ENCODE measurements around the gene CISH. TPM values are rescaled to one million over a fixed set of nuclear protein-coding genes. Genes with fewer than 3 reads are reported as not detected.

CISH gene
- total and polyA plus RNA-seq, 2 donors from 2014 or later = 30.8 to 59.4 TPM

GRCh38 chr3:50591196-50591741, 20.3 kb downstream of the CISH start:
- Histone ChIP-seq H3K27me3 (ENCODE audit: control insufficient read depth, insufficient read depth, low read length) (no peaks in the 10 kb centered on the region), H3K9ac (ENCODE audit: low read length in 3 of 3) (peak overlapping the region in 1 of 3 donors; percentile 34), H3K4me1 (ENCODE audit: control insufficient read depth in 2 of 3, insufficient read depth in 2 of 3, low read depth in 1 of 3, low read length in 3 of 3) (peaks cover 0 to 16% (median 10%) of the 10 kb centered on the region in 3 donors), H3K36me3 (ENCODE audit: control insufficient read depth in 2 of 3, insufficient read depth in 3 of 3, low read length in 3 of 3) (no peaks in the 10 kb centered on the region), H3K27ac (ENCODE audit: low read depth in 2 of 2, low read length in 2 of 2) (peak overlapping the region; percentile 9 to 74), H3K9me3 (ENCODE audit: control insufficient read depth in 2 of 3, insufficient read depth in 1 of 3, low read length in 3 of 3) (no peaks in the 10 kb centered on the region), H3K4me3 (ENCODE audit: low read length in 3 of 3) (no peak overlapping the region)
- FAIRE-seq = no peak
- intact Hi-C loops (cut with DNase I) = no loop called here
- no peak for DNase-seq
- no peak for TF ChIP-seq CTCF (IDR thresholded peaks at IDR 0.05; ENCODE audit: borderline replicate concordance, extremely low read depth, insufficient read depth)

GRCh38 chr3:50588759-50589433, 22.7 kb downstream of the CISH start:
- DNase-seq (no peak), FAIRE-seq (no peak)
- no peaks in the 10 kb centered on the region for H3K9me3 ChIP-seq (ENCODE audit: control insufficient read depth in 2 of 3, insufficient read depth in 1 of 3, low read length in 3 of 3)
- H3K9ac ChIP-seq (ENCODE audit: low read length in 3 of 3) = peak overlapping the region in 1 of 3 donors; percentile 8
- peaks cover 0 to 3% (median 0%) of the 10 kb centered on the region in 3 donors for H3K36me3 ChIP-seq (ENCODE audit: control insufficient read depth in 2 of 3, insufficient read depth in 3 of 3, low read length in 3 of 3)
- H3K4me1 ChIP-seq (ENCODE audit: control insufficient read depth in 2 of 3, insufficient read depth in 2 of 3, low read depth in 1 of 3, low read length in 3 of 3) = peaks cover 0 to 16% (median 10%) of the 10 kb centered on the region in 3 donors
- H3K27ac ChIP-seq (ENCODE audit: low read depth in 2 of 2, low read length in 2 of 2) = no peak overlapping the region
- intact Hi-C loops (cut with DNase I) = no loop called here
- no peaks in the 10 kb centered on the region for H3K27me3 ChIP-seq (ENCODE audit: control insufficient read depth, insufficient read depth, low read length)
- H3K4me3 ChIP-seq (ENCODE audit: low read length in 3 of 3) = no peak overlapping the region
- TF ChIP-seq CTCF (IDR thresholded peaks at IDR 0.05; ENCODE audit: borderline replicate concordance, extremely low read depth, insufficient read depth) = no peak

- peak overlapping the region in 1 of 3 donors; percentile 8 for H3K9ac ChIP-seq (ENCODE audit: low read length in 3 of 3)
- FAIRE-seq = no peak
- DNase-seq = no peak
Observed at GRCh38 chr3:50587806-50588758, 23.5 kb downstream of the CISH start.

More at GRCh38 chr3:50587806-50588758, 23.5 kb downstream of the CISH start:
- intact Hi-C loops (cut with DNase I) = no loop called here
- Histone ChIP-seq H3K27me3 (ENCODE audit: control insufficient read depth, insufficient read depth, low read length) (no peaks in the 10 kb centered on the region), H3K9me3 (ENCODE audit: control insufficient read depth in 2 of 3, insufficient read depth in 1 of 3, low read length in 3 of 3) (no peaks in the 10 kb centered on the region), H3K4me1 (ENCODE audit: control insufficient read depth in 2 of 3, insufficient read depth in 2 of 3, low read depth in 1 of 3, low read length in 3 of 3) (peaks cover 0 to 14% (median 6%) of the 10 kb centered on the region in 3 donors), H3K36me3 (ENCODE audit: control insufficient read depth in 2 of 3, insufficient read depth in 3 of 3, low read length in 3 of 3) (peaks cover 0 to 3% (median 0%) of the 10 kb centered on the region in 3 donors), H3K27ac (ENCODE audit: low read depth in 2 of 2, low read length in 2 of 2) (no peak overlapping the region), H3K4me3 (ENCODE audit: low read length in 3 of 3) (no peak overlapping the region)
- no peak for TF ChIP-seq CTCF (IDR thresholded peaks at IDR 0.05; ENCODE audit: borderline replicate concordance, extremely low read depth, insufficient read depth)

All from kidney (tissue), 14 donors.